Measurements from ENCODE around the gene PPP2R3B. TPM values are rescaled to one million over a fixed set of nuclear protein-coding genes. Genes with fewer than 3 reads are reported as not detected.
"Not testable (repeated sequence)": the region's sequence is repeated elsewhere in the genome, so short reads cannot be mapped to it uniquely, and the experiment has no call there.

PPP2R3B gene
- total and polyA plus RNA-seq, 2 of the 13 experiments (the other 11 are each of a cell fraction or from before 2014, with no cell fraction given) = 17.0 to 21.4 TPM

- Histone ChIP-seq H3K4me2 (ENCODE audit: low read depth, low read length) (no peak overlapping the region), H3K9me3 (ENCODE audit: low read length) (no peaks in the 10 kb centered on the region), H3K4me1 (ENCODE audit: insufficient read depth, low read length) (peaks cover 11% of the 10 kb centered on the region), H3K36me3 (replicated peaks in 1 of 2; ENCODE audit: control insufficient read depth in 1 of 2, insufficient read depth in 2 of 2, low read length in 2 of 2) (no peaks in the 10 kb centered on the region), H2AFZ (ENCODE audit: low read length) (no peak overlapping the region), H3K9ac (ENCODE audit: insufficient read depth, low read depth, low read length) (no peak overlapping the region), H3K79me2 (ENCODE audit: insufficient read depth, low read length) (peaks cover 2% of the 10 kb centered on the region), H3K27ac (ENCODE audit: extremely low read length, insufficient read depth, low read length) (no peak overlapping the region), H3K4me3 (replicated peaks in 1 of 3; ENCODE audit: insufficient read depth in 1 of 3, low read depth in 2 of 3, low read length in 3 of 3) (no peak overlapping the region), H3K27me3 (ENCODE audit: control insufficient read depth in 1 of 2, insufficient read depth in 2 of 2, low read length in 2 of 2) (no peaks in the 10 kb centered on the region; a peak in 1 of 5 replicates), H4K20me1 (ENCODE audit: insufficient read depth, low read length) (0 out of 2 replicates have a peak, but pooled peaks cover 6% of the 10 kb centered on the region)
- ChIA-PET CTCF (ENCODE audit: low intra/inter-chr PET ratio, low total read pairs) (no interaction called here), POLR2A (no interaction called here)
- ATAC-seq (no peak), FAIRE-seq (no peak), DNase-seq (ENCODE audit: low spot score) (no peak)
- intact Hi-C loops (cut with micrococcal nuclease; ENCODE audit: unreplicated experiment) = loop anchor here (10.0 kb wide), 1 partner anchor 54 kb away; no protein-coding TSS in a partner anchor
- in situ Hi-C loops (cut with HindIII; ENCODE audit: extremely low pct_ligation_motif_present, low pct_unique_long_range_greater_than_20kb) = no loop called here
- BruUV-seq (replicated peaks) = no TSS peak
- TF ChIP-seq HOXA7 (CRISPR knock-in tag; IDR thresholded peaks at IDR 0.05) (no peak), MAZ (IDR thresholded peaks at IDR 0.05; ENCODE audit: borderline replicate concordance, low read depth, low read length) (no peak), MAZ (CRISPR knock-in tag; IDR thresholded peaks at IDR 0.05; ENCODE audit: low read depth) (no peak), ARHGAP35 (CRISPR knock-in tag; IDR thresholded peaks at IDR 0.05; ENCODE audit: borderline replicate concordance) (no peak), ZNF639 (CRISPR knock-in tag; conservative IDR thresholded peaks at IDR 0.05) (no peak), TEAD3 (CRISPR knock-in tag; optimal IDR thresholded peaks at IDR 0.05; ENCODE audit: borderline replicate concordance) (no peak), SIN3A (IDR thresholded peaks at IDR 0.05; ENCODE audit: borderline replicate concordance, low read depth, low read length) (no peak), ATF5 (CRISPR knock-in tag; IDR thresholded peaks at IDR 0.05; ENCODE audit: low read depth) (no peak), RXRB (CRISPR knock-in tag; IDR thresholded peaks at IDR 0.05; ENCODE audit: borderline replicate concordance) (no peak), BRF2 (CRISPR knock-in tag; IDR thresholded peaks at IDR 0.05) (no peak), SNAPC5 (CRISPR knock-in tag; IDR thresholded peaks at IDR 0.05; ENCODE audit: borderline replicate concordance) (no peak), SIX4 (CRISPR knock-in tag; IDR thresholded peaks at IDR 0.05) (no peak), ZNF576 (CRISPR knock-in tag; IDR thresholded peaks at IDR 0.05) (no peak)
- WGBS (ENCODE audit: low lambda C conversion rate) = 68% methylated on average over 13 of the region's 13 CpGs
Measured at GRCh38 chrX:378443-378842, 8.3 kb downstream of the PPP2R3B start.

GRCh38 chrX:376206-376605, 10.5 kb downstream of the PPP2R3B start:
- H3K4me1 ChIP-seq (ENCODE audit: insufficient read depth, low read length) = peaks cover 27% of the 10 kb centered on the region
- H3K27ac ChIP-seq (ENCODE audit: extremely low read length, insufficient read depth, low read length); H3K9me3 ChIP-seq (ENCODE audit: low read length); POLR2A ChIA-PET; ATAC-seq; H3K36me3 ChIP-seq (replicated peaks in 1 of 2; ENCODE audit: control insufficient read depth in 1 of 2, insufficient read depth in 2 of 2, low read length in 2 of 2); H2AFZ ChIP-seq (ENCODE audit: low read length); DNase-seq (ENCODE audit: low spot score); in situ Hi-C loops (cut with HindIII; ENCODE audit: extremely low pct_ligation_motif_present, low pct_unique_long_range_greater_than_20kb); H3K79me2 ChIP-seq (ENCODE audit: insufficient read depth, low read length); FAIRE-seq; H3K9ac ChIP-seq (ENCODE audit: insufficient read depth, low read depth, low read length); BruUV-seq (replicated peaks); H3K27me3 ChIP-seq (ENCODE audit: control insufficient read depth in 1 of 2, insufficient read depth in 2 of 2, low read length in 2 of 2); CTCF ChIA-PET (ENCODE audit: low intra/inter-chr PET ratio, low total read pairs); H3K4me2 ChIP-seq (ENCODE audit: low read depth, low read length); H3K4me3 ChIP-seq (replicated peaks in 1 of 3; ENCODE audit: insufficient read depth in 1 of 3, low read depth in 2 of 3, low read length in 3 of 3); H4K20me1 ChIP-seq (ENCODE audit: insufficient read depth, low read length): not testable (repeated sequence)
- intact Hi-C loops (cut with micrococcal nuclease; ENCODE audit: unreplicated experiment) = loop anchor here (10.0 kb wide), 1 partner anchor 51 kb away; no protein-coding TSS in a partner anchor
- 72% methylated on average over 4 of the region's 16 CpGs for WGBS (ENCODE audit: low lambda C conversion rate)

Data from HepG2 (cell line).